Ammon's horn (tissue), 1 donor: ENCODE results near the gene NCCRP1.

Experiments
- DNase-seq: peaks from one replicate; pipeline ENCODE4 v3.0.0-alpha.2; 2016; ENCODE audit warnings: low spot score

Gene NCCRP1

DNA sequence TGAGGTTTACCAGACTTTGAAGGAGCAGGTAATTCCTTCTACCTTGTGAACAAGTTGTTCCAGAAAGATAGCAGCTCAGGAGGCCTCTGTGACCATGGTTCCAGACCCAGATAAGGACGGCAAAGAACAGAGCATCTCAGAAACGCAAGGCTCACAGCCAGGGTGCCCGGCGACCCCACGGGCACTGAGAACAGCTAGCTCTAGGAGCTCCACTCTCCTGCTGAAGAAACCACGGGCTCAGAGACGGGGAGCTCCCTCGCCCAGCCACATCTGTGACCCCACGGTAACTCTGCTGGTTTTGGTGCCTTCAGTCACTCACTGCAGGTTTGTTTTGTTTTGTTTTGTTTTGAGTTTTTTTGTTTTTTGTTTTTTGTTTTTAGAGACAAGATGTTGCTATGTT lies 16.0 kb upstream of the NCCRP1 start:
- no peak for DNase-seq

DNA sequence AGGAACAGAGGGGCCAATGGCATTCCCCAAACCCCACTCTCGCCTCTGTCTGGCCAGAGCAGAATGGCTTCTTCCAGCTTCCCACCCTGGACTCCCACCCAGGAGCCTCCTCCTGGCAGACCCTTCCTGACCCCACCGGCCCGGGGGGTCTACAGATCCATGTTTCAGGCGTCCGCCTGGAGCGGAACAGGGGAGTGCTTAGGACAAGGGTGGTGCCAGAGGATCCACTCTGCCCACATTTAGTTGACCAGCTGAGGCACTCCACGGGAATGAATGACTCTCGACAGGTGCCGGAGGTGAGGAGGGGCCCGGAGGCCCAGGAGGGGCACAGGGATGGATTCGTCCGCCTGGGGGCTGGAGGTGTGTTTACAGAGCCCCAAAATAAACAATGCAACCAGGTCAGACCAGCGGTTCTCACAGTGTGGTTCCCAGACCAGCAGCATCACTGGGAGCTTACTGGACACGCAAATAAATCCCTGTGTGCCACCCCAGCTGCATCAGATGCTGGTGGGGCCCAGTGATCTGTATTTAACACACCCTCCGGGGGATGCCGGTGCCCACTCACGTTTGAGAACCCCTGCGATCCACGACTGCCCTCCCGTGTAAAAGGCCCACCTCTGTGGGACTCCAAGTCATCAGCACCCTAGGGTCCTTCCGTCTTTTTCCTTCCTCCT lies 15.1 kb upstream of the NCCRP1 start:
- DNase-seq, result no peak

DNA sequence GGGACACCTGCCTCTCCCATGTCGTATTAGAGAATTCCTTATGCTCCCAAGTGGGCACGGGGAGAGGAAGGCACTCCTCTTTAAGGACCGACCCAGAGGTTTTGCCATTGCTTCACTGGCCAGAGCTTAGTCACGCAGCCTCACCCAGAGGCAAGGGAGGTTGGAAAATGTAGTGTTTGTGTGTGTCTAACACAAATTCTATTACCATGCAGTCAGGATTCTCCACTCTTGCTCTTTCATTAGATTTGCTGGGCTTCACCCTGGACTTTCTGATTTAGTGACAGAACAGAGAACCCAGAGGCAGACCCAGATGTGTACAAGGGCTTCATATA lies 14.6 kb upstream of the NCCRP1 start:
- DNase-seq, result no peak

DNA sequence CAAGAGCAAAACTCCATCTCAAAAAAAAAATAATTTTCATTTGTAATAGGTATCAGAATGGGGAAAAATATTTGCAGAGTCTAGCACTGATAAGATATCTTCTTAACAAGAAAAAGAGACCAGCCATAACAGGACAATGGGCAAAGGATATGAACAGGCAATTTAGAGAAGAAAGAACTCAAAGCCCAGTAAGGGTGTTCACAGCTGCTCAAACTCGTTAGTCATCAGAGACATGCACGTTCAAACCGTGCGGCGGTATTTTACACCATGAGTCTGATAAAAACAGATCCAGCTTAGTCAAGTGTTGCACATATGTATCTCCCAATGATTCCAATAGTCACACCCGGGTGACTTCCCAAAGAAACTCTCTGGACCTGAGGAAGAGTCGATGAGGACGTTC lies 13.7 kb upstream of the NCCRP1 start:
- no peak for DNase-seq

DNA sequence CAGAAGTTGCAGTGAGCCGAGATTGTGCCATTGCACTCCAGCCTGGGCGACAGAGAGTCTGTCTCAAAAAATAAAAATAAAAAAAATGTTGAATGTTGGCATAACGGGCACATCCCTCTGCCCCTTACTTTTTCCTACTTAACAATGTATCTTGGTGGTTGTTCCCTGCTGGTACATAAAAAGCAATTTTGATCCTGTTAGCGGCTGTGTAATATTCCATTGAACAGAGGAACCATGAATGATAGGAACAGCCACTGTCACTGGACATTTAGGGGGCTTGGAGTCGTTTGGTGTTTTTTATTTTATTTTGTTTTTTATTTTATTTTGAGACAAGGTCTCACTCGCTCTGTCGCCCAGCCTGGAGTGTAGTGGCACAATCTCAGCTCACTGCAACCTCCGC lies 10.4 kb upstream of the NCCRP1 start:
- no peak for DNase-seq

DNA sequence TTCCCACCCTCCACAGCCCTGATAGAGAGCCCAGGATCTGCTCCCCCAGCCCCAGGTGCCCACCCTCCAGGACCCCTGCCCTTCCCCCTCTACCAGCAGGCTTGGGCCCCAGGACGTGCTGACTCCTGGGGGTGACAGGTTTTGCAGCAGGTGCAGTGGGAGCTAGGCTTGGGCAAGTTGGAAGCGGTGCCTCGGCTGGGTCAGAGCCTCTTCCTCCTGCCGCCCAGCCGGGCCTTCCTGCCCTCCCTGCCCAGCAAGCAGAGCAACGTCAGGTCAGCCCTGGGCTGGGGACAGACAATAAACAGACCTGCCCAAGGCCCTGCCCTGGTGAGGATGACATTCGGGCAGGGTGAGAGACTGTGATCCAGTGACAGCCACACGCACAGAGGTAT lies 9.2 kb upstream of the NCCRP1 start:
- no peak for DNase-seq

DNA sequence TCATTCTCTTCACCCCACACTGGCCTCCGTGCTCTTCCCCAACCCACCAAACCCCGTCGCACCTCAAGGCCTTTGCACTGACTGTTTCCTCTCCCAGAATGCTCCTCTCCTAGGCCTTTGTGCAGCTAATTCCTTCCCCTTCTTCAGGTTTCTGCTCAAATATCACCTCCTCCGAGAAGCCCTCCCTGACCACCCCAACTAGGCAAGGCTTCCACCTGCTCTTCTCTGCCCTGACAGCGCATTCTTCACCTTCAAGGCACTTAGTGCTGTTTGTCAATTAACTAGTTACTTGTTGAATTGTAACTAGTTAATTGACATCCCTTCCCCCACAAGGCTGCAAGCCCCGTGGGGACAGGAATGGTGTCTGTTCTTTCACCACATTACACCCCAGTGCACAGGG lies 7.8 kb upstream of the NCCRP1 start:
- DNase-seq, result no peak

DNA sequence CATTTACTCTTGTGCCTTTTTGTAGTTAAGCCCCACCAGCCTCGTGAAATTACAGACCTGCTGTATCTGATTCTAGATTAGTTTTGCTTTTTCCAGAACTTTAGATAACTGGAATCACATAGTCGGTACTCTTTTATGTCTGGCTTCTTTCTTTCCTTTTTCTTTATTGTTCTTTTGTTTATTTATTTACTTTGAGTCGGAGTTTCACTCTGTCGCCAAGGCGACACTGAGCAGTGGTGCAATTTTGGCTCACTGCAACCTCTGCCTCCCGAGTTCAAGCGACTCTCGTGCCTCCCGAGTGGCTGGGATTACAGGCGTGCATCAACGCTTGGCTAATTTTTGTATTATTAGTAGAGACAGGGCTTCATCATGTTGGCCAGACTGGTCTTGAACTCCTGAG lies 6.0 kb upstream of the NCCRP1 start:
- no peak for DNase-seq

DNA sequence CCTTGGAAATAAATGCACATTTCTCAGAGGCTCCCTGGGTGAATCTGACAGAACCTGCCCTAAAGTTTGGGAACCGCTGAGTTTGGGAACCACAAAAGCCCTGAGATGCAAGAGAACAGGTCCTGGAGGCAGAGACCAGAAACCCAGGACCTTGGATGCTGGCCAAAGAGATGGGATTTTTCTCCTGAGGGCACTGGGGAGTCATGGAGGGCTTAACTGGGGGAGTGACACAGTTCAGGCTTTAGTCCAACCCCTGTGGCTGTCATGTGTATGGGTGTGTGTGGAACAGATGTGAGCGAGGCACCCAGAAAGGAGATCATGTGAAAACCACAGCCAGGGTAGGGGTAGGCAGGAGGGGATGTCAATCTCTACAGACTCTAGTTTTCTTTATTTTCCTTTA lies 3.9 kb upstream of the NCCRP1 start:
- DNase-seq, result no peak

DNA sequence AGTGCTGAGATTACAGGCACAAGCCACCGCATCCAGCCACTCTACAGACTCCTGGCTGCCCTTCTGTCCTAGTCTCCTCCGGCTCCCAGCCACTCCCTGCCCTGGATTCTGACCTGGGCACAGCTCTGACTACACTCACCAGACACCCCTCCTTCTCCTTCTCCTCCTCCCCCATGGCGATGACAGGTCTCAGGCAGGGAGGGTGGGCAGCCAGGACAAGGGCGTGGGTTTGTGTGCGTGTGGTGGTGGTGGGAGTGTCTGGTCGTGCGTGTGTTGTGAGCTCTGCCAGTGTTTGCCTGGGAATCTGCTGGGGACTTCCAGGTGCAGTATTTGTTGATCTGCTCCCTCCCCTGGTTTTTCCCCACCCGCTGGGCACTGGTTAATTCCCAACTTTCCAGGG lies 3.0 kb upstream of the NCCRP1 start:
- DNase-seq, result no peak

DNA sequence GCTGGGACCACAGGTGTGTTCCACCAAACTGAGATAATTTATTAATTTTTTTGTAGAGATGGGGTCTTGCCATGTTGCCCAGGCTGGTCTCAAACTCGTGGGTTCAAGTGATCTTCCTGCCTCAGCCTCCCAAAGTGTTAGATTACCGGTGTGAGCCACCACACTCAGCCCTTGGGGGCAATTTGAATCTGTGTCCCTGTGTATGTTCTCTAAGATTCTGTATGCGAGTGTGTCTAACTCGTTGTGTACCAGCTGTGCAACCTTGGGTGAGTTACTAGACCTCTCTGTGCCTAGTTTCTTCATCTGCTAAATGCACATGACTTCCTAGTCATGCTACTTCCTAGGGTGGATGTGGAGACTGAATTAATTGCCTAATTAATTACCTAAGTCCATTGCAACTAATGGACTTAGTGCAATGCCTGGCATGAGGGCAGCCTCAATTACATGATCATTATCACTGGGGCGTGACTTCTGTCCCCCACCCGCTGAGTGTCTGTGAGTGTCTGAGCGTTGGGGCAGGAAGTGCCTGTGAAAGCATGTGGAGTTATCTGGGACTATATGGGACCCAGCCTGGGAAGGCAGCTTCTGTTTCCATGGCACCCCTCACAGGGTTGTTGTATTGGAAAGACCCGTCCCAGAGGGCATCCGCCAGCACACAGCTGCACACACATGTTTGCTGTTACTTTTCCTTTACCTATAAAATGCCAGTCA lies 1.8 kb upstream of the NCCRP1 start:
- DNase-seq, result no peak

DNA sequence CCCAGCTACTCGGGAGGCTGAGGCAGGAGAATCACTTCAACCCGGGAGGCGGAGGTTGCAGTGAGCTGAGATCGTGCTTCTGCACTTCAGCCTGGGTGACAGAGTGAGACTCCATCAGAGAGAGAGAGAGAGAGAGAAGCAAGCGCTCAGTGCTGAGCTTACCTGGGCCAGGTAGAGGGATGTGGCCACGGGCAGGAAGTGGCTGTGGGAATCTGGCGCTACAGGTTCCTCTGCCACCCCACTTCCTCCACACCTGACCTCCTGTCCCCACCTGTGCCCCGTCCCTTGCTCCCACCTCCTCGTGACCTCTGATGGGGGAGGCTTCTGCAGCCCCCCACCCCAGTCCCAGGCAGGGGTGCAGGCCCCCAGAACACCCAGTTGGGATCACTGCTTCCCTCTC lies 1.0 kb upstream of the NCCRP1 start:
- DNase-seq, result no peak

DNA sequence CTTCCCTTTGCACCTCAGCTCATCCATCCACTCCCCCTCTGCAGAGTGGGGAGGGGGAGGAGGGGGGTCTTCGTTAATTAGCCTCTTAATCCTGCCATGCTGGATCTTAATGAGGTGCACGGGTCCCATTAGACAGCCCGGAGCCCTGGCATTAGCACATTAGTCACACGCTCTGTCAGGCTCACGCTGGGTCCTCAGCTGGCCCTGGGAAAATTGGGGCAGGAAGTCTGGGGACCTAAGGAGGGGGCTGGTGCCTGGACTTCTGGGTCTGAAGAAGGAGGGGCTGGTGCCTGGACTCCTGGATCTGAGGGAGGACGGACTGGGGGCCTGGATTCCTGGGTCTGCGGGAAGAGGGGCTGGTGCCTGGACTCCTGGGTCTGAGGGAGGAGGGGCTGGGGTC lies 444 bp upstream of the NCCRP1 start:
- DNase-seq, result no peak

DNA sequence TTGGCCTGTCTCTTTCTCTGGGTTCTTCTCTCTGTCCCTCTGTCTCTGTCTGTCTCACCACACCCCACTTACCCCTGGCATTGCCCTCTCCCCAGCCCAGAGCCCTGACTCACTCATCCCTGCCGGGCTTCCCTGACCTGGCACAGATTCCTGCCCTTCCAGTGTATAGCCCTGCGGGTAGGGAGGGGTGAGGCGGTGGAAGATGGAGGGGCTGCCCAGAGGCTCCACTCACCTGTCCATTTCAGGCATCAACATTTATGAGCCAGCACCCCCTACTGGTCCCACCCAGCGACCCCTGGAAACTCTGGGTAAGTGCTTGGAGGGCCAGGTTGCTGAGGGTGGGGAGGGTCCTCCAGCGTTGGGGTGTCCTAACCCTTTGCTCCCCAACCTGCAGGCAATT lies 1.0 kb downstream of the NCCRP1 start:
- DNase-seq, result no peak

DNA sequence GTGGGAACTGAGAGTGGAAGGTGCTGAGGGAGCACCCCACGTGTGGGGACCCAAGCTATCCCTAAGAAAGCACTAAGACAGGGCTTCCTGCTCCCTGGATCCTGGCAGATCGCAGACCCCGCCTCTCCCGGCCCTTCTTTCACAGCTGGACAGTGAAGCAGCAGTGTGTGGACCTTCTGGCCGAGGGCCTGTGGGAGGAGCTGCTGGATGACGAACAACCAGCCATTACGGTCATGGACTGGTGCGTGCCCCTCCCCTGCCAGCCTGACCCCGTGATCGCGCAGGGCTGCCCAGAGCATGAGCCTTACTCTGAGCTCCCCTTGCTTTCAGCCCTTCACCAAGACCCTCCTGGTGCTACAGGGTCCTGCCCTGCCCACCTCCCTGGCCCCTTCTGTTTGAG lies 2.3 kb downstream of the NCCRP1 start:
- DNase-seq, result peak; percentile 67

DNA sequence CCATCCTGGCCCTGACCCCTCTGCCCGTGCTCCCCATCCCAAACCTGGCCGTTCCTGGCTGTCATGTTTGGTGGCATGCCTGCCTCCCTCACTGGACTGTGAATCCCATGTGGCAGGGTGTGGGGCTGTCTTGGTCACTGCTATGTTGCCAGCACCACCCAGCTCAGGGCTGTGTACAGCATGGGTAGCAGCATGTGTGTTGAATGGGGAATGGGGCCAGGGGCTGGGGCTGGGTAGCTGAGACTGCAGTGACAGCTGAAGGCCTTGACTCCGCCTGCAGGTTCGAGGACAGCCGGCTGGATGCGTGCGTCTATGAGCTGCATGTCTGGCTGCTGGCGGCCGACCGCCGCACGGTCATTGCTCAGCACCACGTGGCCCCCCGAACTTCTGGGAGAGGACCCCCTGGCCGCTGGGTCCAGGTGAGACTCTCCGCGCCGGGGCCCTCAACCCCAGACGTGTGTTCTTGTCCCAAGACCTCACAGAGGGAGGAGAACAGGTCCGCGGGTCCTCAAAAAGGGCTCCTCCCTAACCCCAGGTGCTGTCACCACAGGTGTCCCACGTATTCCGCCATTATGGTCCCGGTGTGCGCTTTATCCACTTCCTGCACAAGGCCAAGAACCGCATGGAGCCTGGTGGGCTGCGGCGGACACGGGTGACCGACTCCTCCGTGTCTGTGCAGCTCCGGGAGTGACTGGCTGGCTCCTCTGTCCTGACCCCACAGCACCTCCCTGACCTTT lies 3.5 kb downstream of the NCCRP1 start:
- DNase-seq, result no peak

DNA sequence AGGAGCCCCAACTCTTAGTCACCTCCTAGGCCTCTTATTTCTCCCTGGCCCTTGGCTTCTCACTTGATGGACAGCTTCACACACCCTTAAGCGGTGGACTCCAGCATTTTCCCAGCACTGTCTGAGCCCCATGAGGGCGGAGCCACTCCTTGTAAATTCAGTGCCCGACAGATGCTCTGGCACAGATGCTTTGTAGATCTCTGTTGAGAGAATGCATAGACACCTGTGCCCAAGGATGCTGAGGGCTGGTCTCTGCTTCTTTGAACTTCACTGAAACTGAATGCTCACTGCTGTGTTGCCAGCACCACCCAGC lies 4.0 kb downstream of the NCCRP1 start:
- no peak for DNase-seq

DNA sequence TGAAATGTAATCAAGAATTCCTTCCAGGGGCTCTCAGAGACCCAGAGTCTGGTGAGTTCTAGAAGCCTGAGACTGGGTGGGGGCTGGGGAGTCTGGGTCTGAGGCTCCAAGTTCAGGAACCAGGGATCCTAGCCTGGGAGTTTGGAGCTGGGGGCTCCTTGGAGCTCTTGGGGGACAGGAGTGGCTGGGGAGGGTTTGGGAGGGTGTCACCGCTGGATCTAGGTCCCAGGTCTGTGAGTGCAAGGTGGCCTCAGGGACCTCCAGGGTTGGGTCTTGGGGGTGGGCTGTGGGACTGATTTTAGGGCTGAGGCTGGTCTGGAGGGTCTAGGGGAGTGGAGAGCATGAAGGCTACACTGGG lies 6.2 kb downstream of the NCCRP1 start:
- DNase-seq, result no peak

DNA sequence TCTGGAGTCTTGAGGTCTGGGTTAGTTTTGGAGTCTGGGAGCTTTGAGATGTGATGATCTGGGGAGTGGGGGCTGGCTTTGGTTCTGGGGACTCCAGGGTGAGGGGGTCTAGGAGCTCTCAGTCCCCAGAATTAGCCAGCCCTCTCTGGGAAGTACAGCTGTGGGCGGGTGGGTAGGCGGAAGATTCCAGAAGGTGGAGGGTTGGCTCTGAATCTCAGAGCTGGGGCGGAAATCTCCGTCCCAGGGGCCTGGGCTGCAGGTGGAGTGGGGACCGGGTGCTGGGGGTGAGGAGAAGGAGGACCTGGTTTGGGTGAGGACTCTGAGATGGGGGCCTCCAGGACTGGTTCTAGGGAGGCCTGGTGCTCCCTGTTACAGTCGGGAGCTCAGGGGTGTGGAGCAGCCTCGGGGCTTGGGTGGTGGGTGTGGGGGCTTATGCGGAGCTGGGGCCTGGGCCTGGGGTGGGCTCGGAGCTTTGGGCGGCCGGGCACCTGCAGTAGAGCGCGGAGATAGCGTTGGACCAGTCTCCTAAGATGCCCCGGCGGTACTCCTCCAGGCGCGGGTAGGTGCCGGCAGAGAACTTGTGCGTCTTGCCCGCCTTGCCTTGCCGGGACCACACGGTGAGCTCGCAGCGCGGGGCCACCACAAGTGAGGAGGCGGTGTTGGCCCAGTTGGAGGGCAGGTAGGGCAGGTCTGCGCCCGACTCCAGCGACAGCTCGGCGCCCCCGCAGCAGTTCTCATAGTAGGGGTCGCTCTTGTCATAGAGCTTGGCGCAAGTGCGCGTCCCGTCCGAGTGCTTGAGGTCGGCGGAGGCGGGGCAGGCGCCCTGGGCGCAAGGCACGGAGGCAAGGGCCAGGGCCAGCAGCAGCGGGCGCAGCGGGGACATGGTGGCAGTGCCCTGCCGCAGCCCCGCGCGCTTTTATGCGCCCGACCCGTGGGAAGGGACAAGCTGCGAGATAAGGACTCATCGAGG lies 6.9 kb downstream of the NCCRP1 start, which contains the start of gene SYCN:
TSS of gene SYCN (minus strand) at position 892 of the 970 bp plus-strand sequence. CDS start at position 883, 9 bp downstream.
- DNase-seq, result no peak

DNA sequence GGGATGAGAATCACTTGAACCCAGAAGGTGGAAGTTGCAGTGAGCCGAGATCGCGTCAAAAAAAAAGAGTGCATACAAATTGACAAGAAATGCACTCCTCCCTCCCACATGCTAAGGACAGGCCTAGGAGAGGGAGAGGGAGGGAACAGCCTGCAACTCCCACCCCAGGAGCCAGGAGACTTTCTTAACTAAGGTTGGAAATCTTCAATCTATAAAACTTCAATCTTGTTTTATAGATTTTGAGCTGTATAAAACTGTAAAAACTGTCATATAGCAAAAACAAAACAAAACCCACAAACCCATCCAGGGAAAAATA lies 8.6 kb downstream of the NCCRP1 start:
- no peak for DNase-seq

DNA sequence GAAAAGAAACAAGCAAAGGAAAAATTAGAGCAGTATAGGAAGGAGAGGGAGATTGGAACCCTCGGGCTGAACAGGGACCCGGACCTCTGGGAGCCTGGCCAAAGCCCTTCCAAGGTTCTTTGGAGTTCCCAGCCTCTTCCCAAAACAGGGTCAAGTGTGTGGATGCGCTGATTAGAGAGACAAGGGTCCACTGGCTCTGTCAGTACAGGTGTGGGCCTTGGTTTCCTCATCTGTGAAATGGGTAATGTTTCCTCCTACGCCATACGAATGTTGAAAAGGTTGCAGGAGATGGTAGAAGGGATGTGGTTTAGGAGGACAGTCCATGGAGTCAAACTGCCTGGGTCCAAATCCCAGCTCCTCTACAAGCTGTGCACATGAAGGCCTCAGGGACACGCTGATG lies 9.4 kb downstream of the NCCRP1 start:
- DNase-seq, result no peak

DNA sequence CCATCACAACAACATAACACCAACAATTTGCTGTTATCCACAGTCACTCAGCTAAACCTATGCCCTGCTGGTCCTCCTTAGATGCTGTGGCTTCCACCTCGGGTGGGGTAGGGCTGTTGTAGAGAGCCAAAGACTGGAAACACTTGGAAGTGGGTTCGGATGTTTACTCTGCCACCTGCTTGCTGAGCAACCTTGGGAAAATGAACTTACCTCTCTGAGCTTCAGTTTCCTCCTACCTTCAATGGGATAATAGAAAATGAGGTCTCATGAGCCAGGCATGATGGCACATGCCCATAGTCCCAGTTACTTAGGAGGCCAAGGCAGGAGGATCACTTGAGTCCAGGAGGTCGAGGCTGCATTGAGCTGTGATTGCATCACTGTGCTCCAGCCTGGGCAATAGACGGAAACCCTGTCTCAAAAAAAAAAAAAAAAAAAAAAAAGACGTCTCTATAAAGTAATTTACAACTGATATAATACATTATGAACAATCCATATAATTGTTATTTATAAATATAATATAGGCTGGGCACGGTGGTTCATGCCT lies 10.6 kb downstream of the NCCRP1 start:
- DNase-seq, result no peak
